ENCODE results near the gene CLASP2. TPM values are rescaled to one million over a fixed set of nuclear protein-coding genes. Genes with fewer than 3 reads are reported as not detected.
"Not testable (repeated sequence)": the region's sequence is repeated elsewhere in the genome, so short reads cannot be mapped to it uniquely, and the experiment has no call there.

Gene CLASP2
- total RNA-seq, 1 donor from 2014 or later: 42.6 TPM

- H3K27ac Mint-ChIP-seq (ENCODE audit: unreplicated experiment): no peak overlapping the region
- no peak for DNase-seq (ENCODE audit: extremely low spot score, unreplicated experiment)
- H3K36me3 Mint-ChIP-seq (ENCODE audit: unreplicated experiment): no peaks in the 10 kb centered on the region
- no peak for TF ChIP-seq CTCF (IDR thresholded peaks at IDR 0.05)
- no peak overlapping the region for H3K4me3 Mint-ChIP-seq (ENCODE audit: unreplicated experiment)
- no peaks in the 10 kb centered on the region for H3K27me3 Mint-ChIP-seq (ENCODE audit: unreplicated experiment)
- no peaks in the 10 kb centered on the region for H3K9me3 Mint-ChIP-seq (ENCODE audit: unreplicated experiment)
- H3K4me1 Mint-ChIP-seq (ENCODE audit: unreplicated experiment): peaks cover 1% of the 10 kb centered on the region
These were observed 65.3 kb downstream of the CLASP2 start for GRCh38 chr3:33652736-33653135.

GRCh38 chr3:33651101-33651500 lies 67.0 kb downstream of the CLASP2 start:
- H3K4me3 Mint-ChIP-seq (ENCODE audit: unreplicated experiment); H3K9me3 Mint-ChIP-seq (ENCODE audit: unreplicated experiment); H3K27me3 Mint-ChIP-seq (ENCODE audit: unreplicated experiment); H3K27ac Mint-ChIP-seq (ENCODE audit: unreplicated experiment); H3K4me1 Mint-ChIP-seq (ENCODE audit: unreplicated experiment); H3K36me3 Mint-ChIP-seq (ENCODE audit: unreplicated experiment); DNase-seq (ENCODE audit: extremely low spot score, unreplicated experiment): not testable (repeated sequence)

GRCh38 chr3:33650495-33650894 lies 67.6 kb downstream of the CLASP2 start:
- Mint-ChIP-seq H3K4me1 (ENCODE audit: unreplicated experiment) (no peaks in the 10 kb centered on the region), H3K9me3 (ENCODE audit: unreplicated experiment) (no peaks in the 10 kb centered on the region), H3K27me3 (ENCODE audit: unreplicated experiment) (no peaks in the 10 kb centered on the region), H3K4me3 (ENCODE audit: unreplicated experiment) (no peak overlapping the region), H3K36me3 (ENCODE audit: unreplicated experiment) (no peaks in the 10 kb centered on the region), H3K27ac (ENCODE audit: unreplicated experiment) (no peak overlapping the region)
- no peak for DNase-seq (ENCODE audit: extremely low spot score, unreplicated experiment)
- TF ChIP-seq CTCF (IDR thresholded peaks at IDR 0.05): no peak

- H3K4me3 Mint-ChIP-seq (ENCODE audit: unreplicated experiment): no peak overlapping the region
- no peak for TF ChIP-seq CTCF (IDR thresholded peaks at IDR 0.05)
- H3K27me3 Mint-ChIP-seq (ENCODE audit: unreplicated experiment): no peaks in the 10 kb centered on the region
- no peaks in the 10 kb centered on the region for H3K9me3 Mint-ChIP-seq (ENCODE audit: unreplicated experiment)
- no peak overlapping the region for H3K27ac Mint-ChIP-seq (ENCODE audit: unreplicated experiment)
- no peak for DNase-seq (ENCODE audit: extremely low spot score, unreplicated experiment)
- peaks cover 4% of the 10 kb centered on the region for H3K4me1 Mint-ChIP-seq (ENCODE audit: unreplicated experiment)
- H3K36me3 Mint-ChIP-seq (ENCODE audit: unreplicated experiment): peaks cover 4% of the 10 kb centered on the region
These were observed 69.3 kb downstream of the CLASP2 start for GRCh38 chr3:33648793-33649192.

- no peak for DNase-seq (ENCODE audit: extremely low spot score, unreplicated experiment)
- Mint-ChIP-seq H3K27me3 (ENCODE audit: unreplicated experiment) (no peaks in the 10 kb centered on the region), H3K4me3 (ENCODE audit: unreplicated experiment) (no peak overlapping the region), H3K9me3 (ENCODE audit: unreplicated experiment) (no peaks in the 10 kb centered on the region), H3K27ac (ENCODE audit: unreplicated experiment) (no peak overlapping the region), H3K36me3 (ENCODE audit: unreplicated experiment) (peaks cover 4% of the 10 kb centered on the region), H3K4me1 (ENCODE audit: unreplicated experiment) (peaks cover 4% of the 10 kb centered on the region)
- TF ChIP-seq CTCF (IDR thresholded peaks at IDR 0.05): no peak
These were observed 71.6 kb downstream of the CLASP2 start for GRCh38 chr3:33646406-33646805.

- no peak for DNase-seq (ENCODE audit: extremely low spot score, unreplicated experiment)
- TF ChIP-seq CTCF (IDR thresholded peaks at IDR 0.05): no peak
- H3K36me3 Mint-ChIP-seq (ENCODE audit: unreplicated experiment): peaks cover 4% of the 10 kb centered on the region
- H3K4me3 Mint-ChIP-seq (ENCODE audit: unreplicated experiment): peak overlapping the region; percentile 80
- no peaks in the 10 kb centered on the region for H3K27me3 Mint-ChIP-seq (ENCODE audit: unreplicated experiment)
- H3K27ac Mint-ChIP-seq (ENCODE audit: unreplicated experiment): peak overlapping the region; percentile 59
- H3K9me3 Mint-ChIP-seq (ENCODE audit: unreplicated experiment): no peaks in the 10 kb centered on the region
- peaks cover 4% of the 10 kb centered on the region for H3K4me1 Mint-ChIP-seq (ENCODE audit: unreplicated experiment)
These were observed 72.9 kb downstream of the CLASP2 start for GRCh38 chr3:33645060-33645647.

Measured in osteocyte (in vitro differentiated cells).